Measurements from ENCODE around the gene BABAM2.
"Not testable (repeated sequence)": the region's sequence is repeated elsewhere in the genome, so short reads cannot be mapped to it uniquely, and the experiment has no call there.

BABAM2 gene

GRCh38 chr2:27954221-27954673, 63.7 kb downstream of the BABAM2 start:
- no peak for DNase-seq

GRCh38 chr2:27954771-27955383, 64.3 kb downstream of the BABAM2 start:
- DNase-seq = no peak

- no peak for DNase-seq
Observed at GRCh38 chr2:27955384-27956161, 65.0 kb downstream of the BABAM2 start.

GRCh38 chr2:27956888-27957287, 66.4 kb downstream of the BABAM2 start:
- no peak for DNase-seq

- no peak for DNase-seq
Observed at GRCh38 chr2:27958711-27959378, 68.3 kb downstream of the BABAM2 start.

- DNase-seq = no peak
Observed at GRCh38 chr2:27959496-27959895, 69.0 kb downstream of the BABAM2 start.

GRCh38 chr2:27960237-27960912, 69.8 kb downstream of the BABAM2 start:
- no peak for DNase-seq

- no peak for DNase-seq
Observed at GRCh38 chr2:27962006-27962405, 71.5 kb downstream of the BABAM2 start.

GRCh38 chr2:27963472-27963871, 72.9 kb downstream of the BABAM2 start:
- no peak for DNase-seq

GRCh38 chr2:27964067-27964466, 73.5 kb downstream of the BABAM2 start:
- DNase-seq = no peak

GRCh38 chr2:27965841-27966240, 75.3 kb downstream of the BABAM2 start:
- no peak for DNase-seq

- DNase-seq = no peak
Observed at GRCh38 chr2:27966466-27966865, 75.9 kb downstream of the BABAM2 start.

- DNase-seq = no peak
Observed at GRCh38 chr2:27967076-27967475, 76.5 kb downstream of the BABAM2 start.

- DNase-seq = not testable (repeated sequence)
Observed at GRCh38 chr2:27968045-27968444, 77.5 kb downstream of the BABAM2 start.

- DNase-seq = not testable (repeated sequence)
Observed at GRCh38 chr2:27968957-27969356, 78.4 kb downstream of the BABAM2 start.

GRCh38 chr2:27972311-27972710, 81.8 kb downstream of the BABAM2 start:
- no peak for DNase-seq

- no peak for DNase-seq
Observed at GRCh38 chr2:27973592-27973991, 83.1 kb downstream of the BABAM2 start.

- no peak for DNase-seq
Observed at GRCh38 chr2:27976308-27976707, 85.8 kb downstream of the BABAM2 start.

- no peak for DNase-seq
Observed at GRCh38 chr2:27977731-27978312, 87.3 kb downstream of the BABAM2 start.

- not testable (repeated sequence) for DNase-seq
Observed at GRCh38 chr2:27978761-27979160, 88.2 kb downstream of the BABAM2 start.

- no peak for DNase-seq
Observed at GRCh38 chr2:27980242-27980641, 89.7 kb downstream of the BABAM2 start.

GRCh38 chr2:27984153-27984552, 93.6 kb downstream of the BABAM2 start:
- DNase-seq = no peak

GRCh38 chr2:27988306-27988705, 97.8 kb downstream of the BABAM2 start:
- no peak for DNase-seq
